ENCODE measurements around the gene ADAP1.

ADAP1 gene

DNA sequence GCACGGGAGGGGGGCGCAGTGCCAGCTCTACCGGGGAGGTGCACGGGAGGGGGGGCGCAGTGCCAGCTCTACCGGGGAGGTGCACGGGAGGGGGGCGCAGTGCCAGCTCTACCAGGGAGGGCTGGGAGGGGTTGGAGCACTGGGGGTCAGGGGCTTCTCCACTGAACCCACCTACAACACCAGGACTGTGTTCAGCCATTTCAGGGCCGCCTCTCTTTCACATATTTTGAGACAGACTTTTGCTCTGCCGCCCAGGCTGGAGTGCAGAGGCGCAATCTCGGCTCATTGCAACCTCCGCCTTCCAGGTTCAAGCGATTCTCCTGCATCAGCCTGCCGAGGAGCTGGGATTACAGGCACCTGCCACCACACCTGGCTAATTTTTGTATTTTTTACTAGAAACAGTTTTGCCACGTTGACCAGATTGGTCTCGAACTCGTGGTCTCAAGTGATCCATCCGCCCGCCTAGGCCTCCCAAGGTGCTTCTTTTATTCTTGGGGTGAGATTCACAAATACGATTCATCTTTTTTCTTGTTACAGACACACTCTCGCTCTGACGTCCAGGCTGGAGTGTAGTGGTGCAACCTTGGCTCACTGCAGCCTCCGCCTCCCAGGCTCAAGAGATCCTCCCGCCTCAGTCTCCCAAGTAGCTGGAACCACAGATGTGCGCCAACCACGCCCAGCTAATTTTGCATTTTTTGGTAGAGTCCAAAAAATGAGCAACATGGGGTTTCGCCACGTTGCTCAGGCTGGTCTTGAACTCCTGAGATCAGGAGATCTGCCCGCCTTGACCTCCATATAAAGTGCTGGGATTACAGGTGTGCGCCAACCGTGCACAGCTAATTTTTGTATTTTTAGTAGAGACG lies 37.0 kb downstream of the ADAP1 start:
- Histone ChIP-seq H3K4me3 (ENCODE audit: insufficient read depth, low read length, poor library complexity, severe bottlenecking) (no peak overlapping the region), H3K9ac (ENCODE audit: low read length) (no peak overlapping the region), H3K4me2 (ENCODE audit: low read depth, low read length, poor library complexity, severe bottlenecking) (no peak overlapping the region), H3F3A (ENCODE audit: insufficient read depth) (no peaks in the 10 kb centered on the region), H2AFZ (ENCODE audit: low read depth, low read length, severe bottlenecking) (no peak overlapping the region), H3K27me3 (ENCODE audit: low read length) (no peaks in the 10 kb centered on the region), H3K9me3 (ENCODE audit: insufficient read depth, low read length) (no peaks in the 10 kb centered on the region), H3K9me2 (replicated peaks; ENCODE audit: insufficient read depth, low read length) (no peaks in the 10 kb centered on the region), H4K20me1 (ENCODE audit: low read depth, low read length) (no peaks in the 10 kb centered on the region), H3K79me2 (ENCODE audit: insufficient read depth, low read length) (no peaks in the 10 kb centered on the region), H3K27ac (ENCODE audit: low read depth, low read length) (no peak overlapping the region), H3K36me3 (ENCODE audit: low read length) (no peaks in the 10 kb centered on the region)
- TF ChIP-seq, protein P1, sequence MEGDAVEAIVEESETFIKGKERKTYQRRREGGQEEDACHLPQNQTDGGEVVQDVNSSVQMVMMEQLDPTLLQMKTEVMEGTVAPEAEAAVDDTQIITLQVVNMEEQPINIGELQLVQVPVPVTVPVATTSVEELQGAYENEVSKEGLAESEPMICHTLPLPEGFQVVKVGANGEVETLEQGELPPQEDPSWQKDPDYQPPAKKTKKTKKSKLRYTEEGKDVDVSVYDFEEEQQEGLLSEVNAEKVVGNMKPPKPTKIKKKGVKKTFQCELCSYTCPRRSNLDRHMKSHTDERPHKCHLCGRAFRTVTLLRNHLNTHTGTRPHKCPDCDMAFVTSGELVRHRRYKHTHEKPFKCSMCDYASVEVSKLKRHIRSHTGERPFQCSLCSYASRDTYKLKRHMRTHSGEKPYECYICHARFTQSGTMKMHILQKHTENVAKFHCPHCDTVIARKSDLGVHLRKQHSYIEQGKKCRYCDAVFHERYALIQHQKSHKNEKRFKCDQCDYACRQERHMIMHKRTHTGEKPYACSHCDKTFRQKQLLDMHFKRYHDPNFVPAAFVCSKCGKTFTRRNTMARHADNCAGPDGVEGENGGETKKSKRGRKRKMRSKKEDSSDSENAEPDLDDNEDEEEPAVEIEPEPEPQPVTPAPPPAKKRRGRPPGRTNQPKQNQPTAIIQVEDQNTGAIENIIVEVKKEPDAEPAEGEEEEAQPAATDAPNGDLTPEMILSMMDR (IDR thresholded peaks at IDR 0.05; ENCODE audit: insufficient read depth, low read length, poor library complexity, severe bottlenecking), result no peak
- no peak for TF ChIP-seq EZH2phosphoT487 (conservative IDR thresholded peaks at IDR 0.05; ENCODE audit: low read length)

DNA sequence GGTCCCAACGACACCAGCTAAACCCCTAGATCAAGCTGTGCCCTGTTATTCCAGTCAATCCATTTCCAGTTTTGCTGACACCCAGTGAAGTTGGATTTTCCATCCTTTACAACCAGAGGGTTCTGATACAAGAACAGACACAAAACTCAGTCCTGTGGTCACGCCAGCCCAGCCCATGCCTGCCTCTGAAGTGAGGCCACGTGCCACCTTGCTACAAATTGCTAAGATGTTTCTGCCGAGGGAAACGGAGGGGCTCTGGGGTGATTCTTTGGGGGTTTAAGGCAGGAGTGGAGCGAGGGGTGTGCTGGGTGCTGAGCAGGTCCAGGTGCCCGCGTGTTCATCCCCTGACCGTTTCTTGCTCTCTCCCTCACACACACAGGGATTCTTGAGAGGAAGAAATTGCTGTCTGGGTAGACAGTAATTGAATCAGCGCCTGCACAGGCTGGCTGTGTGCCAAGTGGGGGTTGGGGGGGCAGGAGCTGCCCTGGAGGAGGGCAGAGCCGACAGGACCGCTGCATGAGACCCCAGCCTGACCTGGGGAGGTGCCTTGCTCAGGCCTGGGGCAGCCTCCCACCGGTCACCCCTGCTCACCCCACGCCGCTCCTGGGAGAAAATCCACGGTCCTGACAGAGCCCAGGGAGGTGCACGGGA lies 38.1 kb downstream of the ADAP1 start:
- Histone ChIP-seq H3F3A (ENCODE audit: insufficient read depth) (no peaks in the 10 kb centered on the region), H3K4me3 (ENCODE audit: insufficient read depth, low read length, poor library complexity, severe bottlenecking) (no peak overlapping the region), H3K4me2 (ENCODE audit: low read depth, low read length, poor library complexity, severe bottlenecking) (no peak overlapping the region), H3K9me2 (replicated peaks; ENCODE audit: insufficient read depth, low read length) (no peaks in the 10 kb centered on the region), H3K79me2 (ENCODE audit: insufficient read depth, low read length) (no peaks in the 10 kb centered on the region), H3K27me3 (ENCODE audit: low read length) (no peaks in the 10 kb centered on the region), H2AFZ (ENCODE audit: low read depth, low read length, severe bottlenecking) (no peak overlapping the region), H4K20me1 (ENCODE audit: low read depth, low read length) (no peaks in the 10 kb centered on the region), H3K9me3 (ENCODE audit: insufficient read depth, low read length) (no peaks in the 10 kb centered on the region), H3K9ac (ENCODE audit: low read length) (no peak overlapping the region), H3K27ac (ENCODE audit: low read depth, low read length) (no peak overlapping the region), H3K36me3 (ENCODE audit: low read length) (no peaks in the 10 kb centered on the region)
- TF ChIP-seq, protein P1 (IDR thresholded peaks at IDR 0.05; ENCODE audit: insufficient read depth, low read length, poor library complexity, severe bottlenecking), result no peak
- no peak for TF ChIP-seq EZH2phosphoT487 (conservative IDR thresholded peaks at IDR 0.05; ENCODE audit: low read length)

DNA sequence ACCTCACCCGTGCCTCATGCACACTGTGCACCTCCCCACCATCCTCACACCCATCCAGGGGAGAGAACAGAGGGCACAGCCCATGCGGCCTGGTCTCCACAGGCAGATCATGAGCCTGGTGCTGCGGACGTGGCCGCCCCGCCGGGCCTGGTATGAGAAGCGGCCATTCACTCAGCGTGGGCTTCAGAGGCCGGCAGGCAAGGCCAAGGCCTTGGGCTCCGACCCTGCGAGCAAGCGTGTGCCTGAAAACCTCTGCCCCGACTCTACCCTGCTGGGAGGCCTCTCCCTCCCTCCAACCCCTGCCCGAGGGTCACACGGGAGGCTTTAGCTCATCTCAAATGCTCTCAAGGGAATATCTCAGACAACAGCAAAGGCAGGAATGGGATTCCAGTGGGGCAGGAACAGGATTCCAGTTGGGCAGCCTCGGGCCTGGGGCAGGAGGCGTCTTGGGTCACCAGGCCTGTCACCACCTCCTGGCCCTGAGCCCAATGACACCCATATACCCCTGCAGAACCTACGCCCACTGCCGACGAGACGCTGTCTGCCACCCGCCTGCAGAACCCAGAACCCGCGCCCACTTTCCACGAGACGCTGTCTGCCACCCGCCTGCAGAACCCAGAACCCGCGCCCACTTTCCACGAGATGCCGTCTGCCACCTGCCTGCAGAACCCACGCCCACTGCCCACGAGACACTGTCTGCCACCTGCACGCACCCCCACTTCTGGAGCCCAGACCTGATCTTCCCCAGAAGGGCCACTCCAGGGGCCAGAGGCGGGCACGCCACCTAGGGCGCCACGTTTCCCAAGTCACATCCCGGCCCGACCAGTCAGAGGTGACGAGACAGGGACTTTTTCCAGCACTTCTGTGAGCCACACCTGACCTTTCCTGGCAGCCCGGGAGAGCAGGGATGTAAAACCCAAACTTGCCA lies 38.9 kb downstream of the ADAP1 start:
- H3K4me2 ChIP-seq (ENCODE audit: low read depth, low read length, poor library complexity, severe bottlenecking), result no peak overlapping the region
- H3K9ac ChIP-seq (ENCODE audit: low read length), result no peak overlapping the region
- no peaks in the 10 kb centered on the region for H3K9me2 ChIP-seq (replicated peaks; ENCODE audit: insufficient read depth, low read length)
- H3F3A ChIP-seq (ENCODE audit: insufficient read depth), result no peaks in the 10 kb centered on the region
- H3K79me2 ChIP-seq (ENCODE audit: insufficient read depth, low read length), result no peaks in the 10 kb centered on the region
- no peak for TF ChIP-seq EZH2phosphoT487 (conservative IDR thresholded peaks at IDR 0.05; ENCODE audit: low read length)
- TF ChIP-seq, protein P1 (IDR thresholded peaks at IDR 0.05; ENCODE audit: insufficient read depth, low read length, poor library complexity, severe bottlenecking), result no peak
- H3K4me3 ChIP-seq (ENCODE audit: insufficient read depth, low read length, poor library complexity, severe bottlenecking), result no peak overlapping the region
- H3K9me3 ChIP-seq (ENCODE audit: insufficient read depth, low read length), result no peaks in the 10 kb centered on the region
- H3K27me3 ChIP-seq (ENCODE audit: low read length), result no peaks in the 10 kb centered on the region
- H4K20me1 ChIP-seq (ENCODE audit: low read depth, low read length), result no peaks in the 10 kb centered on the region
- no peak overlapping the region for H3K27ac ChIP-seq (ENCODE audit: low read depth, low read length)
- no peak overlapping the region for H2AFZ ChIP-seq (ENCODE audit: low read depth, low read length, severe bottlenecking)
- H3K36me3 ChIP-seq (ENCODE audit: low read length), result no peaks in the 10 kb centered on the region
